GM12872 (cell line): ENCODE results near the gene PDE6G.

Source experiments
- TF ChIP-seq, protein P1 (sequence below): IDR thresholded peaks from 3 replicates; pipeline ENCODE4 v1.5.1; 2011; ENCODE audit warnings: low read depth, mild to moderate bottlenecking, low read length, moderate library complexity; ENCODE audit not compliant: insufficient read depth

PDE6G gene

DNA sequence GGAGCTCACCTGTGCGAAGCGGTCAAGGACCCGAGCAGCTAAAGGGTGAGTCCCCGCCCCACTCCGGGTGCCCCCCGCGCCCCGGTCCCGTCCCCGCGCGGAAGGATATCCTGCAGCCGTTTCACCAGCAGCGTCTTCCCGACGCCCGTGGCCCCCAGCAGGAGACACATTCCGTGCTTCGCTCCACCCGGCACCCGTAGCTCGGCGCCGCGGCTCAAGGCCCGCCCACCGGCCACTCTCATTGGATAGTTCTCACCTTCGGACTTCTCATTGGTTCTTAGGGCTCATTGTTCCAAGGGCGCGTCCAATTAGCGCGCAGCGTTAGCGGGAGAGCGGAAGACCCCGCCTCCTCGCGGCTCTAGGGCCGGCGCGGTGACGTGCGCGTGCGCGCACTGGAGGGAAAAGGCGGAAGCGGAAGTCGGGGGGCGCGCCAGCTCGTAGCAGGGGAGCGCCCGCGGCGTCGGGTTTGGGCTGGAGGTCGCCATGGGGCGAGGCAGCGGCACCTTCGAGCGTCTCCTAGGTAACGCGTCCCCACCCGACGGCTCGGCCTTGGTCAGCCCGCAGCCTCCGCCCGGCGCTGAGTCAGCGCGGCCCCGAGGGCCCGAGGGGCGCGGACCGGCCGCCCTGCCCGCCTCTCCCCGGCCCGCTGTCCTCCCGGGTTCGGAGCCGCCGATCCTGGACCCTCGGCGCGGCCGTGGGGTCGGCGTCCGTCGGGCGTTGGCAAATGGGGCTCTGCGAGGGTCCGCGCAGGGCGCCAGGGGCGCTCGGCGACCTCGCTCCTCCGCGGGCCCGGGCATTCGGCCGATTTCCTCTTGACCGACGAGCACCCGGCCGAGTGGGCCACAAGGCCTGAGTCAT is 27.5 kb upstream of the PDE6G start, which contains the start of the genes ARL16 and HGS:
ARL16 (minus strand) TSS at position 214 of the 858 bp plus-strand sequence; CDS start at position 170, 44 bp downstream.
HGS (plus strand) TSS at position 428 of the 858 bp plus-strand sequence; CDS start at position 484, 56 bp downstream.
- TF ChIP-seq, protein P1, sequence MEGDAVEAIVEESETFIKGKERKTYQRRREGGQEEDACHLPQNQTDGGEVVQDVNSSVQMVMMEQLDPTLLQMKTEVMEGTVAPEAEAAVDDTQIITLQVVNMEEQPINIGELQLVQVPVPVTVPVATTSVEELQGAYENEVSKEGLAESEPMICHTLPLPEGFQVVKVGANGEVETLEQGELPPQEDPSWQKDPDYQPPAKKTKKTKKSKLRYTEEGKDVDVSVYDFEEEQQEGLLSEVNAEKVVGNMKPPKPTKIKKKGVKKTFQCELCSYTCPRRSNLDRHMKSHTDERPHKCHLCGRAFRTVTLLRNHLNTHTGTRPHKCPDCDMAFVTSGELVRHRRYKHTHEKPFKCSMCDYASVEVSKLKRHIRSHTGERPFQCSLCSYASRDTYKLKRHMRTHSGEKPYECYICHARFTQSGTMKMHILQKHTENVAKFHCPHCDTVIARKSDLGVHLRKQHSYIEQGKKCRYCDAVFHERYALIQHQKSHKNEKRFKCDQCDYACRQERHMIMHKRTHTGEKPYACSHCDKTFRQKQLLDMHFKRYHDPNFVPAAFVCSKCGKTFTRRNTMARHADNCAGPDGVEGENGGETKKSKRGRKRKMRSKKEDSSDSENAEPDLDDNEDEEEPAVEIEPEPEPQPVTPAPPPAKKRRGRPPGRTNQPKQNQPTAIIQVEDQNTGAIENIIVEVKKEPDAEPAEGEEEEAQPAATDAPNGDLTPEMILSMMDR = no peak

DNA sequence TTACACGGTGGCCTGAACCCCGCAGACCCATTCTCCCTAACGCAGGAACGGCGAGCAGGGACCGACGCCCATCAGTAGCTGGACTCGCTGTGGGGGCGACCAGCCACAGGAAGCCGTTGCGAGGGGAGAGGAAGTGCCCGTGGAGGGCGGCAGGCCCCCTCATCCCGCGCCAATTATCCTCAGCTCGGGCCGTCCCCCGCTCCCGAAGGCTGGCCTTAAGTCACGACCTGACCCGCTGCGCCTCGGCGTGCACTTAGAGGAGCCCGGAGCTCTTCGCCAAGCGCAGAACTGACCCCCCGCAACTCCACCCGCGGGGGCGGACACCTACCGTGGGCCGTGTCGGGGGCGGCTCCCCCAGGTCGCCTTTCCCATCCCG is 26.9 kb upstream of the PDE6G start:
- TF ChIP-seq, protein P1 = no peak

DNA sequence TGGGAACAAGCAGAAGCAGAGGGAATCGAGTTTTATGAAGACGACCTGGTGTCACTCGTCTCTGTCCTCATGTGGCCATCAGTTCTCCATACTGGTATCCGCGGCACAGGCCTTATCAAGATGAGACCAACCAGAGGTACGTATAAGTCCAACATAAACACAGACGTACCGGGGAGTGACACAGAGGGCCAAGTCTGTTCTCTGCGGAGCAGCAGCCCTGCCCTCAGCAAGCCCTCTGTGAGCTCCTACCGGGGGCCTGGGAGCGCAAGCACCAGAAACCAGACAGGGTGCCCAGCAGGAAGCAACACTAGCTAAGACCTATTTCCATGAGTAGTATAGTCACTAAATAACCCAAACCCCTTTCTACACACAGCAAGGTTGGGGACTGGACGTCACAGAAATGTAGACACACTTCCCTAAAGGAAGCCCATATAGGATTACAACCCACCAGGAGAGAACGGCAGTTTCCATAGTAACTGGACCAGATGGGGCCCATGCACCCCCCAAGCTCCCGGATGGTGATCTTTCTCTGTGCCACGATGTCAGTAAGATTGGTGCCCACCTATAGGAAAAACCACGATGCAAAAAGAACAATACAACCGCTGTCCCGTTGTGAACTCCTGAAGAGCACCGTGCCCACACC is 26.3 kb upstream of the PDE6G start:
- TF ChIP-seq, protein P1 = no peak

DNA sequence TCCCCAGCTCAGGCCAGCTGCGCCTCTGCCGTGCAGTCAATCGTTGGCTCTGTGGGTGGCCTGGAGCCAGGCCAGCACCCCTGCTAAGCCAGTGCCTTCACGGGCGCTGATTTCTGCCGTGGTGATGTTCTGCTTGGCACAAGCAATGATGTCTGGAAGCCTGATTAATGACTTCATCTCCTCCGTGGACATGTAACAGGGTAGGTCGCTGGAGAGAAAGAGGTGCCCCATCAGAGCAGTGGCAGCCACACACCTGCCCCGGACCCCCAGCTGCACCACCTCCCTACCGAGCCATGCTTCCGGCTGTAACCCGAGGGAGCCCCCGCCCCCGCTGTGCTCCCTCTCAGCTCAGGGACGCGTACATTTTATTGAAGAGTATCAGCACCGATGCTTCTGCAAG is 25.3 kb upstream of the PDE6G start:
- TF ChIP-seq, protein P1 = no peak

DNA sequence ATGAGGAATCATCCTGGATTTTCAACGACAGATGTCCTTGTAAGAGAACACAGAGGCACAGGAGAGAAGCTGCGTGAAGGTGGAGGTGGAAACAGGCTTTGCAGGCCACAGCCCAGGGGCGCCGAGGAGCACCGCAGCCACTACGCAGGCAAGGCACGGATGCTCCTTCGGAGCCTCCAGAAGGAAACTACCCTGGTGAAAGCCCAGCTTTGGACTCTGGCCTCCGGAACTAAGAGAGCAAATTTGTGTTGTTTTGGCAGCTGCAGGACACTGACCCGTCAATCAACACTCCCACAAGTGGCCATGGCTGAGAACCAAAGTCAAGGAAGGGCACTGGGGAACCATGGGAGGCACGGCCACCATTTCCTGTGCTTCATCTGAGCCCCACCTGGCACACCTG is 23.8 kb upstream of the PDE6G start:
- TF ChIP-seq, protein P1 = no peak

DNA sequence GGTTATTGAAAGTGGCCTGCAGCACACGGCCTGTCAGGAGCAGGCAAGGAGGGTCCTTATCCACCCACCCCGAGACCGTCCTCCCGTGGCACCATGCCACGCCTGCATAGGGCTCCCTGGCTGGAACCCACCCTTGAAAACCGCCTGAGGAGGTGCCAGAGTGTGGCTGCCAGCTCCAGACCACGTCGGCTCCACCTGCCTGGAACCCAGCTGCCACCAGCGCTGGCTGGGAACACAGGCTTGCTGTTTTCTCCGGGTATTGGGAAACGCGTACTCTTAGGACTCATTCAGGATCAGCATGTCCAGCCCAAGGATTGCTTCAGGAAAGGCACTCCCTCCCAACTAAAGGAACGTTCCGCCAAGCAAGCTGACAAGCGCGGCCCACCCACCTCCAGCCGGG is 20.6 kb upstream of the PDE6G start:
- TF ChIP-seq, protein P1 = no peak

DNA sequence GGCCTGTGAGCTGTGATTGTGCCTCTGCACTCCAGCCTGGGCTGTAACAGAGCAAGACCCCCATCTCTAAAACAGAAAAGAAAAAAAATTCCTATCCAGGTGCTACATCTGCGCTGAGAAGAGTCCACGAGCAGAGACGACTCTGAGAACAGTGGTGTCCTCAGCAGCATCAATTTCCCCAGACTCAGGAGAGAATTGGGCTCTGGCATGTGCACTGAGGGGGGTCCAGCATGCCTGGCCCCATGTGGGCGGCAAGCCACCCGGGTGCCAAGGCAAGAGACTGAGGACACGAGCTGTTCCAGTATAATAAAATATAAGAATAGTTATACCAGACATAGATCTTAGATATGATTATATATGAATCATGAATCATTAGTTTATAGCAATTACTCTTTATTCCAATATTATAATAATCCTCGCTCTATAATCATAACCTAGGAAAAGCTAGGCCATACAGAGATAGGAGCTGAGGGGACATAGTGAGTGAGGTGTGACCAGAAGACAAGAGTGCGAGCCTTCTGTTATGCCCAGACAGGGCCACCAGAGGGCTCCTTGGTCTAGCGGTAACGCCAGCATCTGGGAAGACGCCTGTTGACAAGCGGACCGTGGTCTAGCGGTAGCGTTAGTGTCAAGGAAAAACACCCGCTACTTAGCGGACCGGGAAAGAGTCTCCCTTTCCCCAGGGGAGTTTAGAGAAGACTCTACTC is 19.3 kb upstream of the PDE6G start:
- TF ChIP-seq, protein P1 = peak; percentile 56
